Keratinocyte (primary cell): ENCODE data around the gene LILRB4. TPM values are rescaled to one million over a fixed set of nuclear protein-coding genes. Genes with fewer than 3 reads are reported as not detected.

ENCODE experiments used
- DNase-seq: peaks from one replicate; pipeline ENCODE4 v3.0.0-alpha.2; 2011; ENCODE audit warnings: low read depth, missing footprints, low spot score
- FAIRE-seq: peaks from 2 replicates; lab custom pipeline; 2011; peaks lifted over from hg19 to GRCh38; lab: Jason Lieb, UNC
- H2AFZ ChIP-seq: 2 replicates; pipeline ENCODE4 v1.6.0; 2012; ENCODE audit warnings: low read length, control low read depth, inconsistent platforms; ENCODE audit not compliant: control insufficient read depth
- H3K27ac ChIP-seq: 2 replicates; pipeline ENCODE4 v1.5.1; 2011; ENCODE audit warnings: low read length; ENCODE audit not compliant: control insufficient read depth, insufficient read depth
- H3K27me3 ChIP-seq: 3 replicates; pipeline ENCODE4 v1.6.0; 2011; ENCODE audit warnings: low read length; ENCODE audit not compliant: control insufficient read depth, insufficient read depth; ENCODE audit errors: extremely low read depth
- H3K36me3 ChIP-seq, 2 experiments: 2 replicates in 1 of 2; 3 replicates in 1 of 2; pipeline ENCODE4 v1.5.1; 2011; ENCODE audit warnings: low read length in 2 of 2, mild to moderate bottlenecking in 1 of 2; ENCODE audit not compliant: control insufficient read depth in 2 of 2, insufficient read depth in 2 of 2; ENCODE audit errors: extremely low read depth in 1 of 2
- H3K4me1 ChIP-seq: 3 replicates; pipeline ENCODE4 v1.5.1; 2011; ENCODE audit warnings: low read length; ENCODE audit not compliant: control insufficient read depth, insufficient read depth; ENCODE audit errors: extremely low read depth
- H3K4me2 ChIP-seq: 3 replicates; pipeline ENCODE4 v1.6.0; 2011; ENCODE audit warnings: low read depth, low read length; ENCODE audit not compliant: control insufficient read depth, insufficient read depth; ENCODE audit errors: extremely low read depth
- H3K4me3 ChIP-seq, 3 experiments: fragments of 200-600 bp in 1 of 3; sonication (generic) in 1 of 3; 2 replicates in 2 of 3; 3 replicates in 1 of 3; pipeline ENCODE4 v1.5.1; 2011 to 2016; ENCODE audit warnings: low read length in 3 of 3, mild to moderate bottlenecking in 3 of 3, control low read depth in 2 of 3, inconsistent platforms in 1 of 3, low read depth in 1 of 3, mixed read lengths in 1 of 3, mixed run types in 1 of 3, moderate library complexity in 1 of 3; ENCODE audit not compliant: control insufficient read depth in 2 of 3, insufficient read depth in 2 of 3; ENCODE audit errors: extremely low read depth in 1 of 3
- H3K79me2 ChIP-seq: 2 replicates; pipeline ENCODE4 v1.6.0; 2012; ENCODE audit warnings: low read length; ENCODE audit not compliant: control insufficient read depth, insufficient read depth
- H3K9ac ChIP-seq: 3 replicates; pipeline ENCODE4 v1.6.0; 2011; ENCODE audit warnings: low read length; ENCODE audit not compliant: control insufficient read depth, insufficient read depth; ENCODE audit errors: extremely low read depth
- H3K9me1 ChIP-seq: 3 replicates; pipeline ENCODE4 v1.6.0; 2011; ENCODE audit warnings: low read length; ENCODE audit not compliant: control insufficient read depth, insufficient read depth; ENCODE audit errors: extremely low read depth
- H3K9me3 ChIP-seq: 2 replicates; pipeline ENCODE4 v1.5.1; 2012; ENCODE audit warnings: low read depth, low read length; ENCODE audit not compliant: control insufficient read depth
- H4K20me1 ChIP-seq: 3 replicates; pipeline ENCODE4 v1.6.0; 2011; ENCODE audit warnings: low read length; ENCODE audit not compliant: control insufficient read depth, insufficient read depth; ENCODE audit errors: extremely low read depth
- CTCF ChIP-seq, 3 experiments: IDR thresholded peaks in 1 of 3; conservative IDR thresholded peaks in 1 of 3; optimal IDR thresholded peaks in 1 of 3; 2 replicates in 2 of 3; 3 replicates in 1 of 3; pipeline versions ENCODE3 to v1.5.1; 2011; ENCODE audit warnings: low read length in 3 of 3, mild to moderate bottlenecking in 3 of 3, moderate library complexity in 2 of 3, control low read depth in 1 of 3, inconsistent platforms in 1 of 3; ENCODE audit not compliant: insufficient read depth in 2 of 3; ENCODE audit errors: extremely low read depth in 1 of 3
- EZH2 ChIP-seq: IDR thresholded peaks from one replicate; pipeline ENCODE4 v1.6.1; 2012; ENCODE audit warnings: inconsistent platforms, mild to moderate bottlenecking, low read length, moderate library complexity
- dilution Hi-C: fragments of 300-500 bp; cut with MboI; formaldehyde crosslinking; loops from one replicate; pipeline ENCODE4 v1.7.0; 2020; ENCODE audit warnings: low sequenced_read_pairs; ENCODE audit not compliant: extremely low pct_ligation_motif_present
- polyA plus RNA-seq, 5 experiments: library from polyadenylated mRNA; depleted of rRNA in 3 of 5; stranded (reverse) in 3 of 5; stranded (forward) in 1 of 5; unstranded in 1 of 5; fragments of >200 nt; gene quantifications; 1 replicate in 1 of 5; 2 replicates in 3 of 5; 3 replicates in 1 of 5; pipeline versions ENCODE4 v1.2.1 to v1.2.3, GENCODE V29; 2011 to 2012; ENCODE audit warnings: missing spikeins in 2 of 5, low read depth in 1 of 5, low replicate concordance in 1 of 5

LILRB4 gene
- polyA plus RNA-seq, 1 donor (not counting 4 experiments of a cell fraction or from before 2014, with no cell fraction given) = not detected

DNA sequence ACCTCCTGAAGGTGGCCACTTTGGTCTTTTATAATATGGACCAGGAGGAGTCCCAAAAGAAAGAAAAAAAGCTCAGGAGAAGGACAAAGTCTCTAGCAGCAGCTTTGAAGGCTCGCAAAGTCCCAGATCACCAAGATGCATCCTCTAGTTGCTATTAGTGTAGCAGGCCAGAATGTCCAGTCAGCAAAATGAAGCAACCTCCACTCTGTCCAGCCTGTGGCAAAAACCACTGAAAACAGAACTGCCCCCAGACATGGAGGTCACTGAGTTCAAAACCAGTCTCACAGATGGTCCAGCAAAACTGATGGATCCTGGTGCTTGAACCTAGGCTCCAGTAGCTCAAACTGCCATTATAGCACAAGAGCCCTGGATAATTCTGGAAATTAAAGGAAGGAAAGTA is 10.4 kb downstream of the LILRB4 start:
- H3K79me2 ChIP-seq = no peaks in the 10 kb centered on the region
- H3K4me1 ChIP-seq = no peaks in the 10 kb centered on the region
- H4K20me1 ChIP-seq = no peaks in the 10 kb centered on the region
- H3K9ac ChIP-seq = no peak overlapping the region
- H3K36me3 ChIP-seq = no peaks in the 10 kb centered on the region
- DNase-seq (no peak), FAIRE-seq (no peak)
- H3K4me3 ChIP-seq = no peak overlapping the region
- dilution Hi-C loops = no loop called here
- no peaks in the 10 kb centered on the region for H3K9me3 ChIP-seq
- H3K27ac ChIP-seq = no peak overlapping the region
- H3K4me2 ChIP-seq = no peak overlapping the region
- TF ChIP-seq EZH2 (no peak), CTCF (optimal IDR thresholded peaks at IDR 0.05 in 1 of 3, IDR thresholded peaks at IDR 0.05 in 1 of 3, conservative IDR thresholded peaks at IDR 0.05 in 1 of 3; ENCODE audit: extremely low read depth in 1 of 3, insufficient read depth in 2 of 3, low read length in 3 of 3) (no peak)
- no peaks in the 10 kb centered on the region for H3K9me1 ChIP-seq
- H3K27me3 ChIP-seq = no peaks in the 10 kb centered on the region
- no peak overlapping the region for H2AFZ ChIP-seq

- H3K4me1 ChIP-seq = no peaks in the 10 kb centered on the region
- H3K9me3 ChIP-seq = no peaks in the 10 kb centered on the region
- H3K4me2 ChIP-seq = no peak overlapping the region
- H3K9ac ChIP-seq = no peak overlapping the region
- H4K20me1 ChIP-seq = no peaks in the 10 kb centered on the region
- no peaks in the 10 kb centered on the region for H3K9me1 ChIP-seq
- DNase-seq = no peak
- H2AFZ ChIP-seq = no peak overlapping the region
- H3K4me3 ChIP-seq = no peak overlapping the region
- TF ChIP-seq EZH2 (no peak), CTCF (optimal IDR thresholded peaks at IDR 0.05 in 1 of 3, IDR thresholded peaks at IDR 0.05 in 1 of 3, conservative IDR thresholded peaks at IDR 0.05 in 1 of 3; ENCODE audit: extremely low read depth in 1 of 3, insufficient read depth in 2 of 3, low read length in 3 of 3) (peak in 2 of 3 experiments; percentile 61 to 64)
- no peaks in the 10 kb centered on the region for H3K27me3 ChIP-seq
- no peak overlapping the region for H3K27ac ChIP-seq
- H3K36me3 ChIP-seq = no peaks in the 10 kb centered on the region
- dilution Hi-C loops = no loop called here
- FAIRE-seq = no peak
- no peaks in the 10 kb centered on the region for H3K79me2 ChIP-seq
These were observed 11.3 kb downstream of the LILRB4 start for GRCh38 chr19:54674021-54674617.
